H1 (cell line): ENCODE data around the gene CCDC78. TPM values are rescaled to one million over a fixed set of nuclear protein-coding genes. Genes with fewer than 3 reads are reported as not detected.
A peak's percentile ranks its signal among the peaks of the same experiment; 100 is the strongest.

Source experiments
- ASH2L ChIP-seq: fragments of 200-600, 300-600 bp; sonication (generic); IDR thresholded peaks from one replicate; pipeline ENCODE4 v1.7.1; 2017; ENCODE audit warnings: low read length
- CHD7 ChIP-seq: fragments of 300-600 bp; sonication (generic); IDR thresholded peaks from 2 replicates; pipeline ENCODE4 v1.7.1; 2012; ENCODE audit warnings: low read length, moderate library complexity, mild to moderate bottlenecking, inconsistent platforms; ENCODE audit not compliant: insufficient replicate concordance
- EZH2 ChIP-seq: fragments of 200-600 bp; sonication (generic); IDR thresholded peaks from 2 replicates; pipeline ENCODE4 v1.7.1; 2012; ENCODE audit warnings: low read depth, mild to moderate bottlenecking, moderate library complexity, low read length, inconsistent platforms; ENCODE audit not compliant: severe bottlenecking
- KDM4A ChIP-seq: IDR thresholded peaks from one replicate; pipeline ENCODE4 v1.7.1; 2012; ENCODE audit warnings: low read depth, mild to moderate bottlenecking, moderate library complexity, low read length, inconsistent platforms; ENCODE audit not compliant: severe bottlenecking
- NANOG ChIP-seq: IDR thresholded peaks from 2 replicates; pipeline ENCODE4 v1.6.1; 2011; ENCODE audit warnings: low read length, low read depth, mild to moderate bottlenecking, inconsistent platforms; ENCODE audit not compliant: insufficient read depth, poor library complexity, severe bottlenecking
- RNF2 ChIP-seq: fragments of 200-900, 300-1000 bp; sonication (generic); IDR thresholded peaks from 2 replicates; pipeline ENCODE4 v1.7.1; 2016; ENCODE audit warnings: borderline replicate concordance, low read depth, mild to moderate bottlenecking, antibody characterized with exemption, low read length; ENCODE audit not compliant: poor library complexity, severe bottlenecking; ENCODE audit errors: missing control alignments
- TAF7 ChIP-seq: optimal IDR thresholded peaks from 2 replicates; pipeline ENCODE3; 2011; ENCODE audit warnings: low read depth, mild to moderate bottlenecking, inconsistent platforms, low read length, moderate library complexity, borderline replicate concordance
- YY1 ChIP-seq: IDR thresholded peaks from 2 replicates; pipeline ENCODE4 v1.6.1; 2011; ENCODE audit warnings: low read depth, mild to moderate bottlenecking, low read length
- polyA plus RNA-seq, 7 experiments: library from polyadenylated mRNA; depleted of rRNA in 3 of 7; stranded (reverse) in 5 of 7; unstranded in 2 of 7; fragments of >200 nt in 5 of 7; fragments of 200-250 nt in 2 of 7; gene quantifications; 1 replicate in 5 of 7; 2 replicates in 1 of 7; 4 replicates in 1 of 7; pipeline versions ENCODE4 v1.2.1 to v1.2.3, GENCODE V29; 2011 to 2013; ENCODE audit warnings: missing spikeins in 2 of 7, mixed read lengths in 2 of 7
- total RNA-seq: library from RNA; stranded (reverse); fragmentation: NEBNext Ultra II Directional; extraction: Animal tissue kit (Norgen Biotek cat#: 25700); gene quantifications from 2 replicates; pipeline ENCODE4 v1.2.1, GENCODE V29; 2021

CCDC78 gene
- total and polyA plus RNA-seq, 2 of the 8 experiments (the other 6 are each of a cell fraction or from before 2014, with no cell fraction given), result 7.1 to 8.5 TPM

- no peak for TF ChIP-seq CHD7
- TF ChIP-seq YY1, result peak; percentile 64; the same call in 1 of the 2 replicates
- no peak for TF ChIP-seq TAF7
- TF ChIP-seq NANOG, result no peak
- peak; percentile 57 for TF ChIP-seq EZH2
- TF ChIP-seq RNF2, result no peak
- peak; percentile 32 for TF ChIP-seq KDM4A
- peak; percentile 39 for TF ChIP-seq ASH2L
These were observed 19.8 kb downstream of the CCDC78 start (continued) for GRCh38 chr16:706189-707061.
